Endodermal cell (in vitro differentiated cells): ENCODE data around the gene TTC13. TPM values are rescaled to one million over a fixed set of nuclear protein-coding genes. Genes with fewer than 3 reads are reported as not detected.

Experiments
- DNase-seq: peaks from one replicate; pipeline ENCODE4 v3.0.0-alpha.2; 2017
- H3K27ac ChIP-seq: 2 replicates; pipeline ENCODE4 v1.5.1; 2013; ENCODE audit warnings: mild to moderate bottlenecking, low read depth, low read length, moderate library complexity
- H3K27me3 ChIP-seq: 2 replicates; pipeline ENCODE4 v1.6.1; 2013; ENCODE audit warnings: mild to moderate bottlenecking, low read length, moderate library complexity; ENCODE audit not compliant: insufficient read depth, control insufficient read depth, poor library complexity, severe bottlenecking
- H3K36me3 ChIP-seq: 2 replicates; pipeline ENCODE4 v1.7.0; 2013; ENCODE audit warnings: mild to moderate bottlenecking, low read length, moderate library complexity; ENCODE audit not compliant: control insufficient read depth, insufficient read depth
- H3K4me1 ChIP-seq: one replicate; pipeline ENCODE4 v1.7.0; 2013; ENCODE audit warnings: low read length; ENCODE audit not compliant: control insufficient read depth, insufficient read depth
- H3K4me3 ChIP-seq: 2 replicates; pipeline ENCODE4 v1.5.1; 2013; ENCODE audit warnings: mild to moderate bottlenecking, low read length, moderate library complexity
- H3K9ac ChIP-seq: 2 replicates; pipeline ENCODE4 v1.6.1; 2013; ENCODE audit warnings: mild to moderate bottlenecking, low read length, moderate library complexity; ENCODE audit not compliant: poor library complexity, severe bottlenecking; ENCODE audit errors: extremely low read depth
- H3K9me3 ChIP-seq: 2 replicates; pipeline ENCODE4 v1.6.1; 2013; ENCODE audit warnings: mild to moderate bottlenecking, low read length, moderate library complexity; ENCODE audit not compliant: control insufficient read depth
- H3K27ac Mint-ChIP-seq: 2 replicates; pipeline ENCODE4 v1.8.0; 2020; ENCODE audit warnings: mixed read lengths
- H3K27me3 Mint-ChIP-seq: 2 replicates; pipeline ENCODE4 v1.8.0; 2021; ENCODE audit warnings: mild to moderate bottlenecking, mixed read lengths; ENCODE audit not compliant: insufficient read depth
- H3K36me3 Mint-ChIP-seq: 2 replicates; pipeline ENCODE4 v1.8.0; 2020; ENCODE audit warnings: low read depth, mixed read lengths
- H3K4me1 Mint-ChIP-seq: 2 replicates; pipeline ENCODE4 v1.8.0; 2020; ENCODE audit warnings: mixed read lengths
- H3K4me3 Mint-ChIP-seq: 2 replicates; pipeline ENCODE4 v1.8.0; 2020; ENCODE audit warnings: mild to moderate bottlenecking, moderate library complexity, mixed read lengths
- H3K9me3 Mint-ChIP-seq: 2 replicates; pipeline ENCODE4 v1.8.0; 2020; ENCODE audit warnings: mild to moderate bottlenecking, mixed read lengths
- WGBS, 2 experiments: methylation state at CpG; one replicate each; pipeline versions ENCODE4 v1.1.5 to v1.1.7; 2013; ENCODE audit warnings: missing lambda C conversion rate in 2 of 2, mixed read lengths in 1 of 2; ENCODE audit not compliant: insufficient coverage in 1 of 2, insufficient read length in 1 of 2; 5-methylcytosine and 5-hydroxymethylcytosine counted together
- total RNA-seq, 2 donors: library from RNA; stranded (reverse); fragmentation: NEBNext Ultra II Directional in 1 of 2; extraction: Animal tissue kit (Norgen Biotek cat#: 25700) in 1 of 2; gene quantifications; 2 replicates in 1 of 2; 3 replicates in 1 of 2; pipeline ENCODE4 v1.2.1, GENCODE V29; 2021
- TF ChIP-seq, protein P1 (sequence below): fragments of 200-600 bp; sonication (generic); conservative IDR thresholded peaks from 2 replicates; pipeline ENCODE4 v1.5.0; 2021; ENCODE audit warnings: antibody characterized with exemption, mild to moderate bottlenecking

TTC13 gene
- total RNA-seq, 2 donors from 2014 or later, result 12.4 to 14.5 TPM

- TF ChIP-seq, protein P1, sequence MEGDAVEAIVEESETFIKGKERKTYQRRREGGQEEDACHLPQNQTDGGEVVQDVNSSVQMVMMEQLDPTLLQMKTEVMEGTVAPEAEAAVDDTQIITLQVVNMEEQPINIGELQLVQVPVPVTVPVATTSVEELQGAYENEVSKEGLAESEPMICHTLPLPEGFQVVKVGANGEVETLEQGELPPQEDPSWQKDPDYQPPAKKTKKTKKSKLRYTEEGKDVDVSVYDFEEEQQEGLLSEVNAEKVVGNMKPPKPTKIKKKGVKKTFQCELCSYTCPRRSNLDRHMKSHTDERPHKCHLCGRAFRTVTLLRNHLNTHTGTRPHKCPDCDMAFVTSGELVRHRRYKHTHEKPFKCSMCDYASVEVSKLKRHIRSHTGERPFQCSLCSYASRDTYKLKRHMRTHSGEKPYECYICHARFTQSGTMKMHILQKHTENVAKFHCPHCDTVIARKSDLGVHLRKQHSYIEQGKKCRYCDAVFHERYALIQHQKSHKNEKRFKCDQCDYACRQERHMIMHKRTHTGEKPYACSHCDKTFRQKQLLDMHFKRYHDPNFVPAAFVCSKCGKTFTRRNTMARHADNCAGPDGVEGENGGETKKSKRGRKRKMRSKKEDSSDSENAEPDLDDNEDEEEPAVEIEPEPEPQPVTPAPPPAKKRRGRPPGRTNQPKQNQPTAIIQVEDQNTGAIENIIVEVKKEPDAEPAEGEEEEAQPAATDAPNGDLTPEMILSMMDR, result no peak
- Mint-ChIP-seq H3K27me3 (peaks cover 5% of the 10 kb centered on the region), H3K9me3 (no peaks in the 10 kb centered on the region), H3K27ac (no peak overlapping the region), H3K4me3 (no peak overlapping the region), H3K36me3 (no peaks in the 10 kb centered on the region), H3K4me1 (peaks cover 8% of the 10 kb centered on the region)
- no peak for DNase-seq
- H3K4me3 ChIP-seq, result no peak overlapping the region
- no peak overlapping the region for H3K27ac ChIP-seq
- peaks cover 3% of the 10 kb centered on the region for H3K4me1 ChIP-seq
- WGBS, 2 experiments, result 94 to 96% methylated on average over 8 of the region's 8 CpGs
- no peaks in the 10 kb centered on the region for H3K9me3 ChIP-seq
- H3K9ac ChIP-seq, result no peak overlapping the region
- no peaks in the 10 kb centered on the region for H3K27me3 ChIP-seq
- no peaks in the 10 kb centered on the region for H3K36me3 ChIP-seq
Observed at GRCh38 chr1:230875370-230875769, 103.3 kb downstream of the TTC13 start.

- TF ChIP-seq, protein P1, result no peak
- H3K27me3 Mint-ChIP-seq, result peaks cover 13% of the 10 kb centered on the region
Observed at GRCh38 chr1:230870916-230871315, 107.7 kb downstream of the TTC13 start.

DNA sequence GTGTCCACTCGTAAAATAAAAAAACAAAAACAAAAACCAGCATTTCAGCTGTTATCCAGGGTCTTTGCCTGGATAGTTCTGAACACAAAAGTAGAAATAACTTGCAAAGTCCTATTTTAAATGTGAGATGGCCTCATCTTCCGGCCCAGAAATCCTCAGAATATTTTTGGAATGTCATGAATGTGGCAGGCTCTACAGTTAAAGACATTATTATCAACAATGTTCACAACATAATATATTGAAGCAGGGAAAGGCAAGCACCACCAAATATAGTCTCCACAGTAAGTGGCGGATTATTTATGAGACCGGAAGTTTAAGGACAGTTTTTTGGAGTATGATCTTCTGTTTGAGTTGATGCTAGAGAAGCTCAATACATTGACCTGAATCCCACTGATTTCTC lies 109.2 kb downstream of the TTC13 start:
- WGBS, 2 experiments, result 79 to 80% methylated on average over 3 to 4 of the region's 4 CpGs
- H3K27me3 ChIP-seq, result no peaks in the 10 kb centered on the region
- no peaks in the 10 kb centered on the region for H3K36me3 ChIP-seq
- H3K9me3 ChIP-seq, result no peaks in the 10 kb centered on the region
- no peaks in the 10 kb centered on the region for H3K9me3 Mint-ChIP-seq
- peak overlapping the region; percentile 98 for H3K27ac ChIP-seq
- H3K4me3 ChIP-seq, result peak overlapping the region; percentile 79
- H3K27me3 Mint-ChIP-seq, result peaks cover 13% of the 10 kb centered on the region
- TF ChIP-seq, protein P1, result no peak
- H3K36me3 Mint-ChIP-seq, result no peaks in the 10 kb centered on the region
- peak overlapping the region; percentile 96 for H3K27ac Mint-ChIP-seq
- peak overlapping the region; percentile 84 for H3K4me3 Mint-ChIP-seq
- H3K4me1 ChIP-seq, result no peaks in the 10 kb centered on the region
- peak overlapping the region; percentile 91 for H3K9ac ChIP-seq
- H3K4me1 Mint-ChIP-seq, result peaks cover 30% of the 10 kb centered on the region
- DNase-seq, result no peak

More at GRCh38 chr1:230870916-230871315, 107.7 kb downstream of the TTC13 start:
- Mint-ChIP-seq H3K4me1 (peaks cover 30% of the 10 kb centered on the region), H3K27ac (no peak overlapping the region), H3K9me3 (no peaks in the 10 kb centered on the region), H3K36me3 (no peaks in the 10 kb centered on the region), H3K4me3 (no peak overlapping the region)
- Histone ChIP-seq H3K27me3 (no peaks in the 10 kb centered on the region), H3K27ac (no peak overlapping the region), H3K4me3 (no peak overlapping the region), H3K36me3 (no peaks in the 10 kb centered on the region), H3K9ac (no peak overlapping the region), H3K4me1 (no peaks in the 10 kb centered on the region), H3K9me3 (no peaks in the 10 kb centered on the region)
- no peak for DNase-seq
- WGBS, 2 experiments, result 97 to 98% methylated on average over 4 of the region's 4 CpGs
